AG20443 (cell line): ENCODE measurements around the gene HSFX1.
"Not testable (repeated sequence)": the region's sequence is repeated elsewhere in the genome, so short reads cannot be mapped to it uniquely, and the experiment has no call there.

ENCODE experiments used
- DNase-seq: peaks from one replicate; pipeline ENCODE4 v3.0.0; 2012; ENCODE audit warnings: low spot score, mixed read lengths

Gene HSFX1

GRCh38 chrX:149773768-149774167 is at the start of gene HSFX1:
Gene HSFX1, plus strand, starts transcription at chrX:149774068. Its CDS starts 614 bp downstream, at chrX:149774682.
- not testable (repeated sequence) for DNase-seq

- not testable (repeated sequence) for DNase-seq
Measured at GRCh38 chrX:149727308-149727707, 46.6 kb upstream of the HSFX1 start.

- not testable (repeated sequence) for DNase-seq
Measured at GRCh38 chrX:149742269-149742668, 31.6 kb upstream of the HSFX1 start.

- not testable (repeated sequence) for DNase-seq
Measured at GRCh38 chrX:149746390-149747007, 27.4 kb upstream of the HSFX1 start.

GRCh38 chrX:149757206-149758067 is 16.4 kb upstream of the HSFX1 start:
- DNase-seq = no peak

- no peak for DNase-seq
Measured at GRCh38 chrX:149758068-149758714, 15.7 kb upstream of the HSFX1 start.

- not testable (repeated sequence) for DNase-seq
Measured at GRCh38 chrX:149758715-149759078, 15.2 kb upstream of the HSFX1 start.

GRCh38 chrX:149759824-149760223 is 14.0 kb upstream of the HSFX1 start:
- no peak for DNase-seq

GRCh38 chrX:149760965-149761364 is 12.9 kb upstream of the HSFX1 start:
- DNase-seq = no peak

GRCh38 chrX:149761858-149762674 is 11.8 kb upstream of the HSFX1 start:
- DNase-seq = not testable (repeated sequence)

- DNase-seq = no peak
Measured at GRCh38 chrX:149762696-149763614, 10.9 kb upstream of the HSFX1 start.

GRCh38 chrX:149770344-149770743 is 3.5 kb upstream of the HSFX1 start:
- not testable (repeated sequence) for DNase-seq

GRCh38 chrX:149773026-149773425 is 842 bp upstream of the HSFX1 start:
- DNase-seq = not testable (repeated sequence)

GRCh38 chrX:149777999-149778398 is 4.1 kb downstream of the HSFX1 start:
- not testable (repeated sequence) for DNase-seq

GRCh38 chrX:149781727-149782126 is 7.9 kb downstream of the HSFX1 start, which contains the start of gene MAGEA9:
Gene MAGEA9, plus strand, starts transcription at chrX:149781930. Its CDS starts 4,281 bp downstream, at chrX:149786211.
- not testable (repeated sequence) for DNase-seq

GRCh38 chrX:149795531-149795930 is 21.7 kb downstream of the HSFX1 start:
- not testable (repeated sequence) for DNase-seq

- DNase-seq = no peak
Measured at GRCh38 chrX:149799095-149799714, 25.3 kb downstream of the HSFX1 start.

- DNase-seq = no peak
Measured at GRCh38 chrX:149799938-149800337, 26.1 kb downstream of the HSFX1 start.

- DNase-seq = no peak
Measured at GRCh38 chrX:149803458-149804062, 29.7 kb downstream of the HSFX1 start.

- no peak for DNase-seq
Measured at GRCh38 chrX:149804102-149804501, 30.2 kb downstream of the HSFX1 start.
